NCI-H82 treated with DMSO at 0.1 percent for 48 hours (cell line): ENCODE data around the gene GLYR1.

Experiments used
- DNase-seq: peaks from one replicate; lab custom pipeline; 2025; ENCODE audit not compliant: unreplicated experiment; lab: John Stamatoyannopoulos, UW

Gene GLYR1

GRCh38 chr16:4767872-4768548 is 79.1 kb downstream of the GLYR1 start:
- DNase-seq, result no peak

- DNase-seq, result peak; percentile 88
These were observed 80.0 kb downstream of the GLYR1 start, which contains the start of gene ZNF500 for GRCh38 chr16:4766875-4767628. TSS of gene ZNF500 (minus strand) at chr16:4767162. CDS start at chr16:4765978, 1,184 bp downstream.

GRCh38 chr16:4765511-4766474 is 81.3 kb downstream of the GLYR1 start:
- no peak for DNase-seq

- DNase-seq, result no peak
These were observed 83.3 kb downstream of the GLYR1 start for GRCh38 chr16:4763791-4764190.

- DNase-seq, result no peak
These were observed 84.9 kb downstream of the GLYR1 start for GRCh38 chr16:4762205-4762604.

- no peak for DNase-seq
These were observed 86.7 kb downstream of the GLYR1 start for GRCh38 chr16:4760221-4760910.

- no peak for DNase-seq
These were observed 91.4 kb downstream of the GLYR1 start for GRCh38 chr16:4755687-4756086.

GRCh38 chr16:4754865-4755264 is 92.2 kb downstream of the GLYR1 start:
- DNase-seq, result no peak

- DNase-seq, result no peak
These were observed 93.9 kb downstream of the GLYR1 start for GRCh38 chr16:4753227-4753626.
